T follicular helper cell (primary cell): ENCODE measurements around the gene TMEM164.
"Not testable (repeated sequence)": the region's sequence is repeated elsewhere in the genome, so short reads cannot be mapped to it uniquely, and the experiment has no call there.

Source experiments
- DNase-seq: peaks from one replicate; pipeline ENCODE4 v3.0.0-alpha.2; 2020; ENCODE audit warnings: low read depth

Gene TMEM164

DNA sequence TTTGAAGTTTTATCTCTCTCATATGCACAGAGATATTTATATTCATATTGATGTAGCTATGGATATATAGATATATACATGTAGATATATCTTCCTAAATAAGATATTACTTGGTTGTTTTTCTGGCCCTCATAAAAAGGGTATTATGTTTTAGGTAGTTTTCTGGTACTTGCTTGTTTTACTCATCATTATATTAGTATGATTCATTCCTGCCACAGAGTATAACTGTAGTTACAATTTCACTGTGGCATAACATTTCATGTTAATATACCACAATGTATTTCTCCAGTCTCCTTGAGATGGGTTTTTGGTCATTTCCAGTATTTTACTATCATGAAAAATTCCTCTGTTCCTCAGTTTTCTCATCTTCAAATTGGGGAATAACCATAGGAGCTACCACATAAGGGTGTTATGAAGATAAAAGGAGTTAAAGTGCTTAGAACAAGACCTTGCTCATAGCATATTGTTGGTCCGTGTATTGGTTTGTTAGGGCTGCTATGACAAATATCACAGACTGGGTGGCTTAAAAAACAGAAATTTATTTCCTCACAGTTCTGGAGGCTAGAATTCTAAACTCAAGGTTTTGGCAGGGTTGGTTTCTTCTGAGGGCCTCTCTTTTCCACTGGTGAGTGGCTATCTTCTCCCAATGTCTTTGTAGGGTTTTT, 129.7 kb downstream of the TMEM164 start:
- no peak for DNase-seq

DNA sequence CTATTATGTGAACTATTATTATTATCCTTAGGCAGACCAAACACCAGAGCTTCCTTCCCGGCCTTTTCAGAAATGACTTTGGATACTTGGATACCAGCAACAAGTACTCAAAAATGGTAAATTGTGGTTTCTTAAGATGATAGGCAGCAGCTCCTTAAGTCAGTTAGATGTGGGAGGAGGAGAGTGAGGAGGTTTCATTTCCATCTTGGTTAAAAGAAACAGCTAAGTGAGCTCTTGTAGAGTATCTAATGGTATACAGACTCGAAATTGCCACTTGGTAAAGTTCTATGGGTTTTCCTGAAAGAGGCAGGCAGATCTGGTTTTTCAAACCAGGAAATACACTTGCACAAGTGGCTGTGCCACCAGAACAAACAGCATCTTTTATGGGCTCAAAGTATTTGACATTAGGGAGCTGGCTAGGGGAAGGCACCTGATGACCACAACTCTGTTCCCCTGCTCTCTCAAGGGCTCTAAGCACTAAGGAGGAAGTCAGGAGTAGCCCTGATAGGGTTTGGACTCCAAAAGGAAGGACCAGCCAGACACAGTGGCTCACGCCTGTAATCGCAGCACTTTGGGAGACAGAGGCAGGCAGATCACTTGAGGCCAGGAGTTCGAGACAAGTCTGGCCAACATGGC, 130.9 kb downstream of the TMEM164 start:
- DNase-seq = no peak

DNA sequence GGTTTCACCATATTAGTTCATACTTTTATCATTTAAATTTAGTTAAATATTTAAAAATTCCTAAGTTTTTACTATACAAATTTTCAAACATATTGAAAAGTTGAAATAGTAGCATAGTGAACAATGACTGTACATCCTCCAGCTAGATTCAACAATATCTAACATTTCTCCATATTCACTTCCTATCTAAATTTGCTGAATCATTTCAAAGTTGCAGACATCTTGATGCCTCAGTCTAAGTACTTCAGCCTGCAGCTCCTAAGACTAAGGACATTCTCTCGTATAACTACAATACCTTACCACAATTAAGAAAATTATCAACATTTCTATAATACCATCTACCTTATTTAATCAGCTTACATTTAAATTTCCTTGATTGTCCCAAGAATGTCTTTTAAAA, 132.7 kb downstream of the TMEM164 start:
- no peak for DNase-seq

DNA sequence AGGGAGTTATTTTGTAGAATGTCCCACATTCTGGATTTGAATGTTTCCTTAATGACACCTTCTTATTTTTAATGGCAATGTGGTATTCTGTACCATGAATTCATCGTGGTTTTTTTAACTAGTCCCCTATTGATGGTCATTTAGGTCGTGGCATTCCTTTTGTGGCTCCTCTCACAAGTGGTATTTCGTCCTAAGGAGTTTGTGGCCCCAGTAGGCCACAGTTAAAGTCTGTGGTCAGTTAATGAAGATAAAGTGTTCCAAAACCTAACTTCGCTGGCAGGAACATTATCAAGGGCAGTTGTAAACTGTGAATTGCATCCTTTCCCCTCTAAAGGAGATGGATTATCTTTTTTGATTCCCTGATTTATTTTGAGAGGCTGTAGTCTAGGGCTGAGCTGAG, 133.2 kb downstream of the TMEM164 start:
- DNase-seq = no peak

DNA sequence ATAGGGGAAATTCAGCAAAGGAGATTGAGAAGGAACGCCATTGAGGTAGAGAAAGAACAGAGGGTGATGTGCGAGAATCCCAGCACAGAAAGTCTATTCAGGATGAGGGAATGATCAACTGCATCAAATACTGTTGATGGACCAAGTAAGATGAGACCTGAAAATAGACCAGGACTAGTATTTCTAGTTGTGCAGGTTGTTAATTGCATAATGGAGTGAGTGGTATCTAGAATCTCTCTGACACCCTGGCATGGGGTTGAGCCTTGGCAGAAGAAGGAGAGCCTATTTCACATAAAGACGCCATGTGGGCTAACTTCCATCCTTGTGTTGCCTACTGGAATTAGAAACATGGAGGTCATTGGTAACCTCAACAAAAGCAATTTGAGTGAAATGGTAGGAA, 135.6 kb downstream of the TMEM164 start:
- DNase-seq = no peak

DNA sequence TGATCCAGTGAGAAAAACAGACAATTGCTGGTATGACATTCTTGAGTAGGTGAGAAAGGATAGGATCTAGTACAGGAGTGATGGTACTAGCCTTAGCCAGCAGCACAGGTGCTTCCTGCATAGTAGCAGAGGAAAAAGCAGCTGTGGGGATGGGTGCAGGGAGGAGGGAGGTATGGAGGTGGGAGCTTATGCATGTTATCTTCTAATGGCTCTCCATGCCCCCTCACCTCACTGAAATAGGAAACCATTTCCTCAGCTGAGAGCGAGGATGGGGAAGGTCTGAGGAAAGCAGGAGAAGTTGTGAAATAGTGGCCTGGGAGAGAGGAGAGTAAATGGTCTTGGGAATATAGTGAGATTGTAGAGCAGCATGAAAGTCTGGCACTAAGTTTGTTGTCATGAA, 136.3 kb downstream of the TMEM164 start:
- no peak for DNase-seq

DNA sequence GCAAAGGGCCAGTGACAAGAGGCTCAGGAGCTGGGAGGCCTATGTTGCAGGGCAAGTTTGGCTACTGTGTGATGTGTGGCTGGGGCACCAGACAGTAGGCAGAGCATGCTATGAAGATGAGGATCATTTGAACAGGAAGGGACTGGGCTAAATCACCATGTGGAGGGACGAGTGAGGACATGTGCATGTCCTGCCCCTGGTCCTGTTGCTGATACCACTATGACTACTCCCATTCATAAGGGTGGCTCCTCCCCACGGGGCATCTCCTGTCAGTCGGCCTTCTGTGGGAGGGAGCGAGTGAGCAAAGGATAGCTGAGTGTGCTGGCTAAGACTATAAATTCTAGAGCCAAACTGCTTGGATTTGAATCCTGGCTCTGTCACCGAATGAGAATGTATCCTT, 139.2 kb downstream of the TMEM164 start:
- DNase-seq = no peak

DNA sequence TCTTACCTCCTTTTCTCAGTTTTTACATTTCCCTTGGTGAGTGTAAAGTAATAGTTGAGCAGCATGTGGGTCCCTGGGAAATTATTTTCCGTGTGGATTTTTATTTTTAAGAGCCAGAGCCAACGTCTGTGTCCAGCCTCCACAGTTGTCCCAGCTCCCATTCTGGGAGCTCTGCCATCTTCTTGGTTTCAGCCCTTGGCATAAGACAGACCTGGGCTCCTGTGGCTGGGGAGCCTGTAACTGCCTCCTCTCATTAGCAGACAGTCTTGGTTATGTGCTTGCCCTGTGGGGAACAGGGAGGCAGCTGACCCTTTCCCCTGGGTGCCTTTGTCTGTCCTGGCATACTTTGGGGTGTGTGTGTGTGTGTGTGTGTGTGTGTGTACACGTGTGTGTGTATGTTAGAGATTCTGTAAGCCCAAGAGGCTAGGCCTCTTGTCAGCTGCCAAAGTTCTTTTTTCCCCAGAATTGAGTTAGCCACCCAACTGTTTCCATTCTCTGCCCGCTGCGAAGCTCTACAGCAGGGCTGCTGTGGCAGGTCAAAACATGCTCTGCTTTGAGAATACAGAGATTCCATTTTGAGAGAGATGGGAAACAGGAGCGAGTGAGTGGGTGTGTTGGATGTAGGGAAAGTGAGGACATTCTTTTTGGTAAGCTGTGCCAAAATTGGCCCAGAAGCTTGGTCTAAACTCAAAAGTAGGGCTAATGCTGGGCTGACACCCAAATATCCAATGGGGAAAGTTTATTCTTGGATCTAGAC, 140.7 kb downstream of the TMEM164 start:
- DNase-seq = no peak

DNA sequence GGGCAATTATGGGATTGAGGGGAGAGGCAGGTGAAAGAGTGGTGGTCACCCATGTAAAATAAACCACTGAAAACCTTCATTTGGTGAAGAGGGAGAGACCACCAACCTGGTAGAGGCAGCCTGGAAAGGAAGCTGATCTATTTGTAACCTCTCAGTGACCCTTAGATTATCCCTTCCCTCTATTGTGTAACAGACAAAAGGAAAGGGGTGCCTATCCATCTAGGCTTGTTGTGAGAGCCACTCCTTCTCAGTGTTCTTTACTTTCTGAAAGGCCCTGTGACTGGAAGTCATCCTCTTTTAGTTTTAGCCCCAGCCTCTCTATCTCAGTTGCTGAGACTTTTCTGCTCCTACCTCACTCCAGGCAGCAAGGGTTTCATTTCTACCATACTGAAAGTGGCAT, 142.4 kb downstream of the TMEM164 start:
- DNase-seq = no peak

DNA sequence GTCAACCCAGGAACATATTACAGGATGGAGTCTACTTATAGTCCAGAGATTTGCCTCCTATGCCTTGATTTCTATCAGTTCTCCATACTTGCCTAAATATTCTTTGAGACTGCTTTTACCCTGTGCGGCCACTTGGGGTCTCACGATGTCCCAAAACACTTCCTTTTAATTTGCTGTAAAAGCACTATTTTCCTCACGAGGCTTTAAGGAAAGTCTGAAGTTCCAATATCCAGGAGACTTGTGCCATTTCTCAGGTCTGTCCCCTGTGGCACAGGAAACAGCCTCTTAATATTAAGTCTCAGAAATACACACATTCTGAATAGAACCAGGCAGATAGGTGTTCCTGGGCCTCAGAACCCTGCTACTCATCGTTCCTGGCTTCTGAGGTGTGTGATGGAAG, 142.9 kb downstream of the TMEM164 start:
- no peak for DNase-seq

DNA sequence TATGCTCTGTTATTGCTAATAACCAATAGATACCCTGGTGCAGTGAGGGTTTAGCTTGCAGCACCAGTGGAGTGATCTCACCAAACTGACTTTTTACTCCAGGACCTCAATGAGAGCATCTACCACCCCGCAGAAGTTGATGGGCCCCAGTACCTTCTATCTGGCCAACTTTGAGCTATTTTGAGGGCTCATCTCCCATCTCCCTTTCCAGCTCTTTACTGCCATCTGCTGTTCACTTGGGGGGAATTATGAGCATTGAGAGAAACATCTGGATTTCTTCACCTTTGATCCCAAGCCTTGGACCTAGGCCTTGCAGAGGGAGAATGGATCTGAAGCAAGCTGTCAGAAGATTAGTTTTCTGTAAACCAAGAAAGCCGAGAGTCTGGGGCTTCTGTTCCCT, 143.6 kb downstream of the TMEM164 start:
- DNase-seq = no peak

DNA sequence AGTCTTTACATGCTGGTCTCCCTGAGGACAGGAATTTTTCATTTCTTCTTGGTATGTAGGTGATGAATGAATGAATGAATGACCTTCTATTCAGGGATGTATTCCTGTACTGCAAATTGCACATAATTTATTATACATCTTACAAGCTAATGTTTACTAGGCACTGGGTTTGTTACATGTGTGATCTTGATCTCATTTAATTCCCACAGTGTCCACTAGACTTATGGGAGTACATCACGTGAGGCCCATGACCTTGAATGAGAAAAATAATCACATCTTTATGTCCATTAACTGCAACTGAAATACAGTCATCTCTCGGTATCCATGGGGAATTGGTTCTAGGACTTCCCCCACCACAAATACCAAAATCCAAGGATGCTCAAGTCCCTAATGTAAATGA, 150.3 kb downstream of the TMEM164 start:
- DNase-seq = no peak

DNA sequence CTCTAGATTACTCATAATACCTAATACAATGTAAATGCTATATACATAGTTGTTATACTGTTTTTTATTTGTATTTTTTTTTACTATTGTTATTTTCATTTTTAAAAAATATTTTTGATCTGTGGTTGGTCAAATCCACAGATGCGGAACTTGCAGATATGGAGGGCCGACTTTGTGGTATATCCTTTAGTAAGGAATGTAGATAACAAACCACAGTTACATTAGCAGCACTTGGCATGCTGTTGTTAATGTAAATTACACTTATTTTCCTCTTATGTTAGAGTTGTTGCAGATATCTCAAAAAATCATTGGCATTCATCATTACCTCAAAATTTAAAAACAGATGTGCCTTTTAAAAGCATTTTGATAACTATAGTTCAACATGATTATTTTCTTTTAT, 151.0 kb downstream of the TMEM164 start:
- DNase-seq = no peak

DNA sequence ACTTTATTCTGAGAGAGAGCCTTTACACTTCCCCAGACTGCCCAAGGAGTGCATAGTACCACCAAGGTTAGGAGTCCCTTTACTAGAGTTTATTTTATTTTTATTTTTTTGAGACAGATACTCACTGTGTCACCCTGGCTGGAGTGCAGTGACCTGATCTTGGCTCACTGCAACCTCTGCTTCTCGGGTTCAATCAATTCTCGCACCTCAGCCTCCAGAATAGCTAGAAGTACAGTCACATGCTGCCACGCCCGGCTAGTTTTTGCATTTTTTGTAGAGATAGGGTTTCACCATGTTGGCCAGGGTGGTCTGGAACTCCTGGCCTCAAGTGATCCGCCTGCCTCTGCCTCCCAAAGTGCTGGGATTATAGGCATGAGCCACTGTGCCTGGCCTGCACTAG, 151.4 kb downstream of the TMEM164 start:
- not testable (repeated sequence) for DNase-seq

DNA sequence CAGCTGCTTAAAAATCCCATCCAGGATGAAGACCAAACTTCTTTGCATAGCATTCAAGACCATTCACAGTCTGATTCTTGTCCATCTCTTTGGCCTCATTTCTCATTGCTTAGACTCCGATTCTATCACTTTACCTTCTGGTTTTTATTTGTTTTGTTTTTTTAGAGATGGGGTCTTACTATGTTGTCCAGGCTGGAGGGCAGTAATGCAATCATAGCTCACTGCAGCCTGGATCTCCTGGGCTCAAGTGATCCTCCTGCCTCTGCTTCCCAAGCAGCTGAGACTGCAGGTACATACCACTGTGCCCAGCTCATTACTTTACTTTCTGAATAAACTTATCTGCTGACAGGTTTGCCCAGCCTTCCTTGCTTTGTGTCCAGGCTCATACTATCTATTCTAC, 152.8 kb downstream of the TMEM164 start:
- no peak for DNase-seq

DNA sequence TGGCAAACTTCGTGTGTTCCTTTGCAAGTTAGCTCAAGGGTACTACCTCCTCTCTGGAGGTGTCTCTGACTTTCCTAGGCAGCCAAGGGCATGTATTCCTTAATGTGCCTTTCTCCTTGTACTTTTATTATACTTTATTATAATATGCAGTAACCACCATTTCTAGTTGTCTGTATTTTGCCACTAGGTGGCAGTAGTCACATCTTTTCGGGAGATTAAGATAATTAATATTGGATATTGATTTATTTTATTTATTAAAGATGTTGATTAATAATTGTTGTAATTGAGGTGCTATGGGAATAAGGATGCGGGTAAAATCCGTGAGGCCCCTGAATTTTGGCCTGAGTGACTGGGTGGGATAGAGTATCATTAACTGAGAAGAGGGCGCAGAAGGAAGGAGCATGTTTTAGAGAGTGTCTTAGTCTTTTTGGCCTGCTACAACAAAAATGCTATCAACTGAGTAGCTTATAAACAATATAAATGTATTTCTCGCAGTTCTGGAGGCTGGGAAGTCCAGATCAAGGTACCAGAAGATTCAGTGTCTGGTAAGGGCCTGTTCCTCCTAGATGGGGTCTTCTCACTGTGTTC, 153.3 kb downstream of the TMEM164 start:
- DNase-seq = no peak

DNA sequence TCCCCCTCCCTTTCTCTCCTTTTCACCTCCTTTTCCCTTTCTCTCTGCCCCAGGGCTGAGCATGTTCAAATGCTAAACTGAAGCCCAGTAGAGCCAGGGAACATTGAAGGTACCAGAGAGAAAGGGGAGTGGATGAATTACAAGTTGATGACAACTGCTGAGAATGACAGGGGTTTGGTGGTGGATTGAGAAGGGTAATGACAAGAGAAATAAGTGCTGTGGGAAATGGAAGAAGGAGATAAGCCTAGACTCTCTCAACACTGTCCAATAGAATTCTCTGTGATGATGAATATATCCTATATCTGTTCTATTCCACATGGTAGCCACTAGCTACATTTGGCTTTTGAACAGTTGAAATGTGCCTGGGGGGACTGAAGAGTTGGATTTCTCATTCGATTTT, 154.5 kb downstream of the TMEM164 start:
- no peak for DNase-seq

DNA sequence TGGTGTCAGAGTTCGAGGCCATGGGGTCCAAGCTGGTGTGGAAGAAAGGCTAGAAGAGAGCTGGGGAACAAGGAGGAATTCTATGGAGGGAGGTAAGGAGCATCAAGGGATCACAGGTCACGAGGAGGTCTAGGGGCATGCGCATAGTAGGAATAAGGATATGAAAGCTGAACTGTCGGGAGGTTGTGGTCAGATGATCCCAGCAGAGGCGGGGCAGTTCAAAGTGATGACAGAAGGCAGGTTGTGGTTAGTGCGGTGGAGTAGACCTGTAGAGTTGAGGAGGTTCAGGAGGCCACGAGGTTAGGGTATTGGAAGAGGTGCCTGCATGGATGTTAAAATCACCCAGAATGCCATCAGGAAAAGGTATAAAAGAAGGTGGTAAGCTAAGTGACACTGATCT, 156.3 kb downstream of the TMEM164 start:
- no peak for DNase-seq

DNA sequence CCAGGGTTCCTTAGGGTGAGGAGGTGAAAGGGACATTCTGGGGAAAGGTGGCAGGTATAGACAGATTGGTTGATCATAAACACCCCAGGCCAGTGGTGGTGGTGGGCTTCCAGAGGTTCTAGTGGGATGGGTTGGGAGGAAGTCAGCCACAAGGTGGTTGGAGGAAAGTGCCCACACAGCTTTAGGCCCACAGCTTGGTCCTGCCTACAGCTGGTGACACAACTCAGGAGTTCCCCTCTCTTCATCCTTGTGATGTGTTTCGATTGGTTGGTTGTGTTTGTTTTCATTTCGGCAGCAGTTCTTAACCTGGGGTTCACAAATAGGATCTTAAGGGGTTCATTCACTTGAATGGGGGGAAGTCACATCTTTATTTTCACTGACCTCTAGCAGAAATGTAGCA, 157.0 kb downstream of the TMEM164 start:
- DNase-seq = no peak

DNA sequence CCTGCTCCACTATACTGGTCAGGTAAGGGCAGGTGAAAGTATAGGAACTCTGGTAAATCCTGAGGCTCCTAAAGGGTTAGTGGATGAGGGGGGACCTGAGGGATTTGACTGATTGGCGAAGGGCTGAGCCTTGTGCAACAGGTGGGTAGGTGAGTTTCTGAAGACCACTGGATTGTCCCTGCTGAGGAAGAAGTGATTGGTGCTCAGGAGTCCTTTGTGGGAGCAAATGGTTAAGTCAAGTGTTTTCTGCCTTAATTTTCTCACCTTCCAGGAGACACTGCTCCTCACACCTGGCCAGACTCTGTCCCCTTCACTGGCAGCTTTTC, 158.4 kb downstream of the TMEM164 start:
- DNase-seq = no peak

DNA sequence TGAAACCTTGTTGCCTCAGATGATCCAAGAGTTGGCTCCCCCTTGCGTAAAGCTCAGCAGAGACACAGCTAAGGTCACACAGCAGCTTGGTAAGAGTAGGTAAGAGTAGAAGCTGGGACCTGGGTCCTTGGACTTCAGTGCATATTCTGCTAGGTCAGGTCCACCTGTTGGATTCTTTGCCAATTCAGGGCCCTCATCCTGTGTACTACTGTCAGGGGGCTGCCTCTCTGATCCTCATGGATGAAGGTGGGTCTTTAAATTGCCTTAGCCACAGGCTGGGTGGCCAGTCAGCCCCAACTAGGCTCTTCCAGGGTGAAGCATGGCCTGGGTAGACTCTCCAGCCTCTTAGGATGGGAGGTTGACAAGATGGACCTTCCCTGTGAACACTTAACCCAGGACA, 159.2 kb downstream of the TMEM164 start:
- no peak for DNase-seq

DNA sequence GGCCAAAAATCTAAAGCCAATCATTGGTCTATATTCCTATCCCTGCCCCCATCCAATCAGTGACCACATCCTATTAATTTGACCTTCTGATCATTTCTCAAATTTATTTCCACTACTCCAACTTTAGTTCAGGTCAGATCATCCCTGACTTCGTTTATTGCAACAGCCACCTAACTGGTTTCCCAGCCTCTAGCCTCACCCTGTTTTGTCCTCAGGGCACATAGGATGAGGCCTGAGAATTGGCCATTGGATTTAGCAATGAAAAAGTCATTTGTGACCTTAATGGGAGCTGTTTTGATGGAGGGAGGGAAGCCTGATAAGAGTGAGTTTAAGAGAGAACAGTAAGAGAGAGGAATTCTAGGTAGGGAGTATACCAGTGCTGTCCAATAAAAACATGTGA, 160.0 kb downstream of the TMEM164 start:
- no peak for DNase-seq

DNA sequence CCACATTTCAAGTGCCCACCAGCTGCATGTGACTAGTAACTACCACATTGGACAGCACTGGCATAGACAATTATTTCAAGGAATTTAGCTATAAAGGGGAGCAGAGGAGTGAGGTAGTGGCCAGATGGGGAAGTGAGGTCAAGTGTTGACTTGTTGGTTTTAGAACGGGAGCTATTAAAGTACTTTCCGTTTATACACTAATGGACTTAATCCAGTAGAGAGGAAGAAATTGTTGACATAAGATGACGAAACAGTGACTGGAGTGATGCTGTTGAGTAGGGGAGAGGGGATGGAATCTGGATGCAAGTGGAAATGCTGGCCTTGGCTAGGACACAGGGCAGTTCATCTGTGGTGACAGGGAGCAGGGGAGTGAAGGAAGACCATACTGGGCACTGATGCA, 160.6 kb downstream of the TMEM164 start:
- DNase-seq = no peak
